ENCODE data around the gene MAPRE2.

The MAPRE2 gene

DNA sequence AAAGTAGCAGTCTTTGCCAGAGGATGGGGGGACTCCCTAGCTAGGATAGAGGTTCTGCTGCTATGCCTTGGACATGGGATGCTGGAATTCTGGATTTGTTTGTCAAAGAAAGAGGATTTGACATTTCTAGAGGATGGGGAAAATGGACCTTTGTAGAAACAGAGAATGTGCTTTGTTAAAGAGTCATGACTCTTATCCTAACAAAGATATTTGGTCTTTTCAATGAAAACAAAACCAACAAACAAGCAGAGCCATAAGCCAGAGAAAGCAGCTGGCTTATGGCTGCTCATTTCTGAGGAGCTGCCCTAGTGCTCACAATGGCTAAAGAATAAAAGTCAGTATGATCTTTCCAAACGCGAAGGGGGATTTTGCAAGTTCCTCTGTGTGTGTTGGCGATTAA lies 40.8 kb upstream of the MAPRE2 start:
- Histone ChIP-seq H3K9me2 (ENCODE audit: low read depth, low read length) (no peaks in the 10 kb centered on the region), H3K4me1 (ENCODE audit: insufficient read depth, low read length, severe bottlenecking) (no peaks in the 10 kb centered on the region), H3K79me2 (ENCODE audit: insufficient read depth, low read length) (no peaks in the 10 kb centered on the region), H3F3A (ENCODE audit: insufficient read depth, low read length) (no peaks in the 10 kb centered on the region), H3K27me3 (ENCODE audit: insufficient read depth, low read length) (no peaks in the 10 kb centered on the region), H3K4me2 (ENCODE audit: low read length) (no peak overlapping the region), H3K4me3 (ENCODE audit: low read depth, low read length, poor library complexity, severe bottlenecking) (no peak overlapping the region), H2AFZ (ENCODE audit: low read length) (no peak overlapping the region), H3K9ac (ENCODE audit: low read length) (no peak overlapping the region), H3K27ac (ENCODE audit: low read depth, low read length, poor library complexity, severe bottlenecking) (no peak overlapping the region), H3K36me3 (ENCODE audit: insufficient read depth, low read length) (no peaks in the 10 kb centered on the region), H4K20me1 (ENCODE audit: insufficient read depth, low read length) (no peaks in the 10 kb centered on the region), H3K9me3 (ENCODE audit: low read length) (no peaks in the 10 kb centered on the region)
- TF ChIP-seq EZH2 (IDR thresholded peaks at IDR 0.05; ENCODE audit: borderline replicate concordance, low read length), result no peak
- TF ChIP-seq, protein P1, sequence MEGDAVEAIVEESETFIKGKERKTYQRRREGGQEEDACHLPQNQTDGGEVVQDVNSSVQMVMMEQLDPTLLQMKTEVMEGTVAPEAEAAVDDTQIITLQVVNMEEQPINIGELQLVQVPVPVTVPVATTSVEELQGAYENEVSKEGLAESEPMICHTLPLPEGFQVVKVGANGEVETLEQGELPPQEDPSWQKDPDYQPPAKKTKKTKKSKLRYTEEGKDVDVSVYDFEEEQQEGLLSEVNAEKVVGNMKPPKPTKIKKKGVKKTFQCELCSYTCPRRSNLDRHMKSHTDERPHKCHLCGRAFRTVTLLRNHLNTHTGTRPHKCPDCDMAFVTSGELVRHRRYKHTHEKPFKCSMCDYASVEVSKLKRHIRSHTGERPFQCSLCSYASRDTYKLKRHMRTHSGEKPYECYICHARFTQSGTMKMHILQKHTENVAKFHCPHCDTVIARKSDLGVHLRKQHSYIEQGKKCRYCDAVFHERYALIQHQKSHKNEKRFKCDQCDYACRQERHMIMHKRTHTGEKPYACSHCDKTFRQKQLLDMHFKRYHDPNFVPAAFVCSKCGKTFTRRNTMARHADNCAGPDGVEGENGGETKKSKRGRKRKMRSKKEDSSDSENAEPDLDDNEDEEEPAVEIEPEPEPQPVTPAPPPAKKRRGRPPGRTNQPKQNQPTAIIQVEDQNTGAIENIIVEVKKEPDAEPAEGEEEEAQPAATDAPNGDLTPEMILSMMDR (IDR thresholded peaks at IDR 0.05; ENCODE audit: low read length), result no peak

DNA sequence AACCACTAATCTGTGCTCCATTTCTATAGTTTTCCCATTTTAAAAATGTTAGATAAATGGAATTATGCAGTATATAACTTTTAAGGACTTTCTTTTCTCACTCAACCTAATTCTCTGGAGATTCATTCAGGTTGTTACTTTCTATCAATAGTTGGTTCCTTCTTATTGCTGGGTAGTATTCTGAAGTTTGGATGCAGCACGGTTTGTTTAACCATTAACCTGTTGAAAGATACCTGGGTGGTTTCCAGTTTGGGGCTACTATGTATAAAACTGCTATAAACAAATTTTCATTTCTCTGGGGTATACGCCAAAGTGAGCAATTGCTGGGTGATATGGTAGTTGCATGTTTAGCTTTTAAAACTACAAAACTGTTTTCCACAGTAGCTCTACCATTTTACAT lies 39.1 kb upstream of the MAPRE2 start:
- Histone ChIP-seq H2AFZ (ENCODE audit: low read length) (no peak overlapping the region), H3K4me3 (ENCODE audit: low read depth, low read length, poor library complexity, severe bottlenecking) (no peak overlapping the region)

DNA sequence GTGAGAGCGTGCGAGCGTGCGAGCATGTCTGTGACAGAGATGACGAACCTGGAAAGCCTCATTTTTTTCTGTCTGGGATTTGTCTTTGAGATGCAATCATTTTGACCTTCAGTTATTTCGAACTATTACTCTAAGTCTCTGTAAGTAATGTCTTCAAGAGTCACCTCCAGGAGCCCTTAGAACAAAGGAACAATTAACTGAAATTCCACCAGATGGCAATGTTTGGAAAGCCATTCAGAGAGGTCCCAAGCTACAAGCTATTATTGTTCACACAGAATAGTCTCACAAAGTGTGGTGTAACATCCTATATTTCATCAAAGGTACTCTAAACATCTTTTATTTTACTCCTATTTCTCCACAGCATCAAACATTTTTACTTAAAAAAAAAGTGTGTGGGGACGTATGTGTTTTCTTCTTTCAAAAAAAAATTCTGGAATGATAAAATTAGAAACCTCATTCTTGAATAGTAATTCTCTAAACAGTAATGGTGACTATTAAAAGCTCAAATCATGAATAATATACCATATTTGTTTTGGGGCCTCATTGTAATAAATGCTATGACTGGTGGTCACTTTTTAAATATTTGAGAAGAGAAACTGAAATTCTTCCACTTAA lies 35.1 kb upstream of the MAPRE2 start:
- H3K9me3 ChIP-seq (ENCODE audit: low read length), result no peaks in the 10 kb centered on the region
- no peak for TF ChIP-seq EZH2 (IDR thresholded peaks at IDR 0.05; ENCODE audit: borderline replicate concordance, low read length)
- TF ChIP-seq, protein P1 (IDR thresholded peaks at IDR 0.05; ENCODE audit: low read length), result peak; percentile 65
- H3K9me2 ChIP-seq (ENCODE audit: low read depth, low read length), result no peaks in the 10 kb centered on the region
- no peaks in the 10 kb centered on the region for H4K20me1 ChIP-seq (ENCODE audit: insufficient read depth, low read length)
- no peaks in the 10 kb centered on the region for H3F3A ChIP-seq (ENCODE audit: insufficient read depth, low read length)
- no peak overlapping the region for H3K27ac ChIP-seq (ENCODE audit: low read depth, low read length, poor library complexity, severe bottlenecking)
- no peak overlapping the region for H3K9ac ChIP-seq (ENCODE audit: low read length)
- H3K4me3 ChIP-seq (ENCODE audit: low read depth, low read length, poor library complexity, severe bottlenecking), result no peak overlapping the region
- H3K27me3 ChIP-seq (ENCODE audit: insufficient read depth, low read length), result no peaks in the 10 kb centered on the region
- no peak overlapping the region for H3K4me2 ChIP-seq (ENCODE audit: low read length)
- H3K4me1 ChIP-seq (ENCODE audit: insufficient read depth, low read length, severe bottlenecking), result no peaks in the 10 kb centered on the region
- no peak overlapping the region for H2AFZ ChIP-seq (ENCODE audit: low read length)
- H3K79me2 ChIP-seq (ENCODE audit: insufficient read depth, low read length), result no peaks in the 10 kb centered on the region
- no peaks in the 10 kb centered on the region for H3K36me3 ChIP-seq (ENCODE audit: insufficient read depth, low read length)

More for the DNA sequence above, 39.1 kb upstream of the MAPRE2 start:
- Histone ChIP-seq H3K27ac (ENCODE audit: low read depth, low read length, poor library complexity, severe bottlenecking) (no peak overlapping the region), H4K20me1 (ENCODE audit: insufficient read depth, low read length) (no peaks in the 10 kb centered on the region), H3K4me1 (ENCODE audit: insufficient read depth, low read length, severe bottlenecking) (no peaks in the 10 kb centered on the region), H3K79me2 (ENCODE audit: insufficient read depth, low read length) (no peaks in the 10 kb centered on the region), H3K36me3 (ENCODE audit: insufficient read depth, low read length) (no peaks in the 10 kb centered on the region), H3F3A (ENCODE audit: insufficient read depth, low read length) (no peaks in the 10 kb centered on the region), H3K9me2 (ENCODE audit: low read depth, low read length) (no peaks in the 10 kb centered on the region), H3K9me3 (ENCODE audit: low read length) (no peaks in the 10 kb centered on the region), H3K27me3 (ENCODE audit: insufficient read depth, low read length) (no peaks in the 10 kb centered on the region), H3K4me2 (ENCODE audit: low read length) (no peak overlapping the region), H3K9ac (ENCODE audit: low read length) (no peak overlapping the region)
- TF ChIP-seq, protein P1 (IDR thresholded peaks at IDR 0.05; ENCODE audit: low read length), result no peak
- TF ChIP-seq EZH2 (IDR thresholded peaks at IDR 0.05; ENCODE audit: borderline replicate concordance, low read length), result no peak

Measured in OCI-LY1 (cell line).